K562 (cell line): Measurements from ENCODE around the gene SLX4IP. TPM values are rescaled to one million over a fixed set of nuclear protein-coding genes. Genes with fewer than 3 reads are reported as not detected.

Experiments
- MAFK ChIP-seq: IDR thresholded peaks from 2 replicates; pipeline ENCODE4 v1.6.1; 2011; ENCODE audit warnings: low read length, improper control_type of control experiment
- MCM2 ChIP-seq: fragments of 450-650 bp; IDR thresholded peaks from 2 replicates; pipeline ENCODE4 v1.6.1; 2017; ENCODE audit warnings: low read depth, mild to moderate bottlenecking
- NFRKB ChIP-seq: fragments of 450-650 bp; IDR thresholded peaks from 2 replicates; pipeline ENCODE4 v1.6.1; 2016; ENCODE audit warnings: low read depth
- PATZ1 ChIP-seq: fragments of 250-450 bp; sonication (Bioruptor Pico); IDR thresholded peaks from 2 replicates; pipeline ENCODE4 v1.5.0; 2020; ENCODE audit warnings: mild to moderate bottlenecking, borderline replicate concordance
- PCBP2 ChIP-seq: fragments of 200-400 bp; formaldehyde crosslinking; IDR thresholded peaks from 2 replicates; pipeline ENCODE4 v1.6.1; 2018; ENCODE audit warnings: low read length, low read depth, mild to moderate bottlenecking, moderate library complexity; ENCODE audit not compliant: poor library complexity, severe bottlenecking
- PHF20 ChIP-seq: fragments of 450-650 bp; IDR thresholded peaks from 2 replicates; pipeline ENCODE4 v1.6.1; 2018; ENCODE audit not compliant: partially characterized antibody
- PRDM10 ChIP-seq: fragments of 450-650 bp; IDR thresholded peaks from 2 replicates; pipeline ENCODE4 v1.6.1; 2018; ENCODE audit not compliant: partially characterized antibody
- SFPQ ChIP-seq: fragments of 200-400 bp; formaldehyde crosslinking; IDR thresholded peaks from 2 replicates; pipeline ENCODE4 v1.6.1; 2017; ENCODE audit warnings: mild to moderate bottlenecking, low read depth, low read length, moderate library complexity
- SIX5 ChIP-seq, 2 experiments: IDR thresholded peaks; 2 replicates each; pipeline ENCODE4 v1.6.1; 2011; ENCODE audit warnings: low read length in 2 of 2, borderline replicate concordance in 1 of 2, low read depth in 1 of 2, mild to moderate bottlenecking in 1 of 2, moderate library complexity in 1 of 2; ENCODE audit not compliant: insufficient read depth in 1 of 2
- TCF15 ChIP-seq: fragments of 250-450 bp; sonication (Bioruptor Pico); IDR thresholded peaks from 2 replicates; pipeline ENCODE4 v1.8.0; 2022; ENCODE audit warnings: moderate library complexity, mild to moderate bottlenecking, inconsistent platforms
- TOE1 ChIP-seq, 2 experiments: fragments of 450-650 bp in 1 of 2; sonication (generic) in 1 of 2; formaldehyde crosslinking in 1 of 2; IDR thresholded peaks; 2 replicates each; pipeline versions ENCODE4 v1.7.1 to v1.8.0; 2016 to 2022; ENCODE audit warnings: borderline replicate concordance in 2 of 2, mild to moderate bottlenecking in 2 of 2, antibody characterized with exemption in 1 of 2, inconsistent platforms in 1 of 2, low read depth in 1 of 2, missing genetic modification reagents in 1 of 2, moderate library complexity in 1 of 2
- TRIM24 ChIP-seq, 2 experiments: fragments of 450-650 bp; IDR thresholded peaks; 2 replicates each; pipeline ENCODE4 v1.6.1; 2016
- USF1 ChIP-seq: sonication (generic); formaldehyde crosslinking; IDR thresholded peaks from 2 replicates; pipeline ENCODE4 v1.9.0; 2022; ENCODE audit warnings: mild to moderate bottlenecking, missing genetic modification reagents
- ZFP36 ChIP-seq: fragments of 150-350 bp; IDR thresholded peaks from 2 replicates; pipeline ENCODE4 v1.6.1; 2018; ENCODE audit warnings: low read length, low read depth; ENCODE audit not compliant: partially characterized antibody
- ZFX ChIP-seq: sonication (generic); formaldehyde crosslinking; IDR thresholded peaks from 2 replicates; pipeline ENCODE4 v1.8.0; 2022; ENCODE audit warnings: mild to moderate bottlenecking, missing genetic modification reagents, moderate library complexity
- ZNF174 ChIP-seq: fragments of 250-450 bp; sonication (Bioruptor Pico); IDR thresholded peaks from 2 replicates; pipeline ENCODE4 v1.4.0; 2020; ENCODE audit warnings: mild to moderate bottlenecking
- ZNF583 ChIP-seq: fragments of 250-450 bp; sonication (Bioruptor Pico); IDR thresholded peaks from 2 replicates; pipeline ENCODE4 v1.4.0; 2020
- ZNF644 ChIP-seq: fragments of 200-800 bp; sonication (Bioruptor generic); IDR thresholded peaks from 2 replicates; pipeline ENCODE4 v1.6.1; 2016; ENCODE audit warnings: low read depth, missing genetic modification characterization, missing compliant biosample characterization
- polyA plus RNA-seq, 8 experiments: library from polyadenylated mRNA; depleted of rRNA in 4 of 8; stranded (reverse) in 5 of 8; unstranded in 3 of 8; fragments of >200 nt; fragmentation: Nextera tagmentation in 2 of 8; fragmentation: Illumina TruSeq in 1 of 8; extraction: Ambion mirVana in 2 of 8; extraction: Trizol in 1 of 8; gene quantifications; 2 replicates each; pipeline versions ENCODE4 v1.2.1 to v1.2.3, GENCODE V29; 2011 to 2014; ENCODE audit warnings: inconsistent platforms in 1 of 8, missing spikeins in 1 of 8
- total RNA-seq, 7 experiments: library from RNA; depleted of rRNA in 6 of 7; stranded (reverse); fragments of >200 nt in 6 of 7; fragmentation: Illumina TruSeq in 2 of 7; extraction: Trizol in 2 of 7; gene quantifications; 2 replicates each; pipeline versions ENCODE4 v1.2.1 to v1.2.3, GENCODE V29; 2011 to 2021; ENCODE audit warnings: low replicate concordance in 1 of 7

Gene SLX4IP
- total and polyA plus RNA-seq, 9 of the 15 experiments (the other 6 are each of a cell fraction or from before 2014, with no cell fraction given): 1.5 to 5.9 (median 3.5) TPM

- TF ChIP-seq USF1 (CRISPR knock-in tag) (peak; percentile 96), TRIM24 (IDR thresholded peaks at IDR 0.05) (peak in 1 of 2 experiments; percentile 77; a peak in 2 of 4 replicates), ZFP36 (no peak), PHF20 (no peak), ZNF174 (no peak), ZNF644 (tag) (no peak), PRDM10 (no peak), SFPQ (no peak), MCM2 (no peak), TOE1 (IDR thresholded peaks at IDR 0.05; ENCODE audit: borderline replicate concordance) (peak; percentile 74), TOE1 (CRISPR knock-in tag; IDR thresholded peaks at IDR 0.05; ENCODE audit: borderline replicate concordance, low read depth) (no peak), MAFK (peak; percentile 97), TCF15 (CRISPR knock-in tag) (no peak), PCBP2 (no peak), NFRKB (no peak; the same call in 1 of the 2 replicates), ZNF583 (CRISPR knock-in tag) (no peak; the same call in 1 of the 2 replicates), ZFX (CRISPR knock-in tag) (no peak), PATZ1 (CRISPR knock-in tag) (no peak), SIX5 (IDR thresholded peaks at IDR 0.05; ENCODE audit: borderline replicate concordance in 1 of 2, insufficient read depth in 1 of 2, low read depth in 1 of 2, low read length in 2 of 2) (no peak)
These were observed 76.6 kb downstream of the SLX4IP start (continued) for GRCh38 chr20:10511509-10512251.
